GM21737 (cell line): ENCODE measurements around the gene ASPHD2.
A peak's percentile ranks its signal among the peaks of the same experiment; 100 is the strongest.
"Not testable (repeated sequence)": the region's sequence is repeated elsewhere in the genome, so short reads cannot be mapped to it uniquely, and the experiment has no call there.

Experiments used
- ATAC-seq: cut with Tn5 transposase; IDR thresholded peaks from one replicate; pipeline ENCODE4 v1.9.1; 2021; ENCODE audit warnings: mild to moderate bottlenecking, moderate library complexity; ENCODE audit not compliant: unreplicated experiment

ASPHD2 gene

GRCh38 chr22:26428515-26429457, at the start of gene ASPHD2:
TSS of gene ASPHD2 (plus strand) at chr22:26429260. CDS start at chr22:26433616, 4,356 bp downstream.
- peak; percentile 57 for ATAC-seq

DNA sequence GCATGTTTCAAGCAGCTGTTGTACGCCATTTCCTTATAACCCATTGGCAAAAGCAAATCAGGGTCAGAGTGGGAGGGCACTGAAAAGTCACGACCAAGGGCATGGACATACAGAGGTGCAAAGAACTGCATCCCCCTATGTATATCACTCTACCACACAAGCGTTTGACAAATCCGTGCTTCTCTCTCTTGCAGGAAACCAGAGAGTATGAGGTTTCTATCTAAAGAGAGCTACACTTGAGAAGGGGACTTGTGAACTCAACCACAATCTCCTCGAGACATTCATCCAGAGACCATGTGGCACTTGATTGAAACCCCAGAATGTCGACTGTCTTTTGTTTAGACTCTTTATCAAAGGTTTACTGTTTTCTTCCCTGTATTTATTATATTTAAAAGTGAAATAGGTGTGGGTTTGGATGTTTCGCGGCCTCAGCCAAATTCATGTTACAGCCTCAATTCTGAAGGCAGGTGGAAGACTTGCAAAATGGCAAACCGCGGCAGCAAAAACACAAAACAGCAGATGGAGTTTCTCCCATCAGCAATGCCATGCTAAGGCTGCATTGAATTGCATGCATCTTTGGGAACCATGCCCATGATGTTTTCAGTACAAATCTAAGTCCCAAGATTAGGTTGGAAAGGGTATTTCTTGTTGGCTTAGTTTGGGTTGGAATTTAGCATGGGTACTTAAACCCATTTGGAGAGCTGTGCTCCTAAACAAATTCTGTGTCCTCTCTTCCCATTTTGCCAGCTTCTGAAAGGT, 48.8 kb upstream of the ASPHD2 start:
- ATAC-seq = no peak

GRCh38 chr22:26382782-26383181, 46.3 kb upstream of the ASPHD2 start:
- no peak for ATAC-seq

DNA sequence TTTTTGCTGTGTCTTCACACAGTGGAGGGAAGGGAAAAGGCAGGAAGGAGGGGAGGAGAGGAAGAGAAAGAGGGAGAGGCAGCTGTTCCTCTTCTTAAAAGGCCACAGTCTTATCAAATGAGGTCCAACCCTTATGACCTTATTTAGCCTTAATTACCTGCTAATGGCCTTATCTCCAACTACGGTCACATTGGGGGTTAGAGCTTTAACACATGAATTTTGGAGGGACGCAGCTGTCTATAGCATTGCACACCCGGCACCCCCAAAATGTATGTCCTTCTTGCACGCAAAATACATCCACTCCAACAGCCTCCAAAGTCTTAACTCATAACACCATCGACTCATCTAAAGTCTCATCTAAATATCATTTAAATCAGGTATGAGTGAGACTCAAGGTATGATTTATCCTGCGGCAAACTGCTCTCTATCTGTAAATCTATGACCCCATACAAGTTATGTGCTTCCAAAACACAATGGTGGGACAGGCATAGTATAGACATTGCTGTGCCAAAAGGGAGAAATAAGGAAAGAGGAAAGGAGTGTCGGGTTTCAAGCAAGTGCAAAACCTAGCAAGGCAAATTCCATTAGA, 45.0 kb upstream of the ASPHD2 start:
- no peak for ATAC-seq

- ATAC-seq = no peak
Measured at GRCh38 chr22:26385164-26385563, 43.9 kb upstream of the ASPHD2 start.

DNA sequence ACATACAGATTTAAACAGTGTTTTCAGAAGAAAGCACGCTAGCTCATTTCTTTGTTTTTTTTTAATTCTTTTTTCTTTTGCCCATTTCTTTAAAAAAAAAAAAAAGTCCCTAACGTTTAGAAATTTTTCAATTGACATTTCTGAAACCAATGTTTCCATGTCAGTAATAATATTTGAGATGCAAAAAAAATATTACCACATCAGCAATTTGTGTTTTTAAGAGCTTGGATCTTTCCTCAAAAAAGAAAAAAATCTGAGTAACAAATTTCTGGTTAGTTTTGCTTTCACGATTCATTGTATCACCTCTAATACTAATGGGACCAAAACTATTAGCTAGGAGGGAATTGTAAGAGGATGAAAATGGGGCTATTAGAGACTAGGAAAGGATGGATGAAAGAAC, 39.9 kb upstream of the ASPHD2 start:
- no peak for ATAC-seq

GRCh38 chr22:26391091-26391490, 38.0 kb upstream of the ASPHD2 start:
- no peak for ATAC-seq

- no peak for ATAC-seq
Measured at GRCh38 chr22:26391623-26392022, 37.4 kb upstream of the ASPHD2 start.

GRCh38 chr22:26393929-26394328, 35.1 kb upstream of the ASPHD2 start:
- no peak for ATAC-seq

DNA sequence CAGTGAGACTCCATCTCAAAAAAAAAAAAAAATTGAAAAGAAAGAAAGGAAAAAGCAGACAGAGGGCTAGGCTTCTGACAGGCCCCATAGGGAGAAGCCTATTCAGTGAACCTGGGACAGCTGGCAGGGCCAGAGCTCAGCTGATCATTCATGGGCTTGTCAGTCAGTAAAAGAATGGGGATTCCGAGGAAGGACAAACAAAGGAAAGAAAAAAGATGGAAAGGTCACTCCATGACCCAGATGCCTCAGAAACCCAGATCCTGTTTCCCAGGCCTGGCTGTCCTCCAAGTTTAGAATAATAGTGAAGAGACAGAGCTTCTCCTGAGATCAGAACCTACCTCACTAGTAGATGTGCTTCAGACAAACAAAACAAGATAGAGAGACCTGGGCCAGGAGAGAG, 34.3 kb upstream of the ASPHD2 start:
- no peak for ATAC-seq

- no peak for ATAC-seq
Measured at GRCh38 chr22:26395926-26396325, 33.1 kb upstream of the ASPHD2 start.

DNA sequence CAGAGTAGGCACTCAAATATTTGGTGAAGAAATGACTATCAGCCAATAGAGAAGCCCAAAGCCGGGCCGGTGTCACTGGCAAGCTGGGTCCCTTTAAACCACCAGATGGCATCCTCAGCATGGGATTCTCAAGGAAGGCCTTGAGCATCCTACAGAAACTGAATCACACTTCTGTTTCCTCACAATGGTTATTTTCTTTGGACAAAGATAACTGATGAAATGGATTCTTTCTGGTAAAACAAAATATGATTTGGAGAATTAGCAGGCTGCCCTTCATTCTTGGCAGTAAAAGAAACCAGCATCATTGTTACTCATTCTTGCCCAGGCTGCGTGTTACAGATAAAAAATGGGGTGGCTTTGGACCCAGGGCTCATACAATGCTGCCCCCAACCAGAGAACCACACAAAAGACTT, 30.3 kb upstream of the ASPHD2 start:
- no peak for ATAC-seq

DNA sequence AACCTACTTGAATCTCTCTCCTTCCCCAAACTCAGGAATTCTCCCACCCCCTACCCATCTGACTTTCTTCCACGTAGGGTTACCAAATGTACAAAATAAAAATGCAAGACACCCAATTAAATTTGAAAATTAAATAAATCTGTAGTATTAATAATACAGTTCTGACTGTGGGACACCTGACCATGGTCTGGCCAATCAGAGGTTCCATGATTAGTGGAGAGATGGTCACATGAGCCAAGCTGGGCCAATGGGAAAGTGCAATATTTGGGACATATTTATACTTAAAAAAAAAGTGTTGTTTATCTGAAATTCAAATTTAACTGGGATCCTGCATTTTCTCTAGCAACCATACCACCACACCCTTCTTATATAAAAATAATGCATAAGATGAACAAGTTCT, 29.8 kb upstream of the ASPHD2 start:
- no peak for ATAC-seq

GRCh38 chr22:26401726-26402125, 27.3 kb upstream of the ASPHD2 start:
- no peak for ATAC-seq

- no peak for ATAC-seq
Measured at GRCh38 chr22:26404851-26405421, 24.1 kb upstream of the ASPHD2 start.

- ATAC-seq = no peak
Measured at GRCh38 chr22:26406118-26406517, 22.9 kb upstream of the ASPHD2 start.

DNA sequence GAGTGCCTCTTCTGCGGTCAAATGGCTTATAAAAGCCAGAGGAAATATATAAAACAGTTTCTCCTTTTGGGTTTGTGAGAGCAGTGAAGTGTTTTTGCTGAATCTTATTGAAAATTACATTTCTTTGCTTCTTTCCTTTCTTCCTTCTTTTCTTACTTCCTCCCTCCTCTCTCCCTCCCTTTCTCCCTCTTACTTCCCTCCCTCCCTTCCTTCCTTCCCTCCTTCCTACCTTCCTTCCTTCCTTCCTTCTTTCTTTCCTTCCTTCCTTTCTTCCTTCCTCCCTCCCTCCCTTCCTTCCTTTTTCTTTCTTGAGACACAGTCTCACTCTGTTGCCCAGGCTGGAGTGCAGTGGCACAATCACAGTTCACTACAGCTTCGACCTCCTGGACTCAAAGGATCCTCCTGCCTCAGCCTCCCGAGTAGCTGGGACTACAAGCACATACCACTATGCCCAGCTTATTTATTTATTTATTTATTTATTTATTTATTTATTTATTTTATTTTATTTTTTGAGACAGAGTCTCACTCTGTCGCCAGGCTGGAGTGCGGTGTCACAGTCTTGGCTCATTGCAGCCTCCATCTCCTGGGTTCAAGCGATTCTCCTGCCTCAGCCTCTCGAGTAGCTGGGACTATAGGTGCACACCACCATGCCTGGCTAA, 20.4 kb upstream of the ASPHD2 start:
- ATAC-seq = not testable (repeated sequence)

DNA sequence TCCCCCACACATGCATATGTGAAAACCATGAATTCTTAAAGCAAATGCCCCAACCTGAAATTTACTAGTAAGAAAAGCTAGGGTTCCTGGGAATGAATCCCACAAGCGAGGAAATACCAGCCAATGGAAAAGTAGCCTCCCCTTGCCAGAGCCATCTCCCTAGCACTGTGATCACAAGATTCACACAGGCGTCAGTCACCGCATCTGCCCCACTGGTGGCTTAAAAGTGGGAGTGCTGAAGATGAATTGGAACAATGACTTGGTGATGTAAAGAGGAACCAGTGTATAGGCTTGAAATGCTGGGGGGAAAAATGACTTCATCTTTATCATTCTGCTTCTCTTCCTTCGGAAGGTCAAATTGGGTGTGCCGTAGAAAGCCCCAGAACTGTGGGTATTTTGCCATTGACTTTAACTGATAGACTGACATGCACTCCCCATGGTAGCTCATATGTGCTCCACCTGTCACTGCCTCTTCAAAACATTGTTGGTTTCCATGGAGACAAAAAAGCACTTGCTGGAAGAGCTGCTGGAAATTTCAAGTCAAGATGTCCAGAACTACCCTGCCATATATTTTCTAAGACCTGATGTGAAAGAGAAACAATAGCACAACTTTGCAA, 19.2 kb upstream of the ASPHD2 start:
- ATAC-seq = no peak

GRCh38 chr22:26410386-26410785, 18.7 kb upstream of the ASPHD2 start:
- no peak for ATAC-seq

DNA sequence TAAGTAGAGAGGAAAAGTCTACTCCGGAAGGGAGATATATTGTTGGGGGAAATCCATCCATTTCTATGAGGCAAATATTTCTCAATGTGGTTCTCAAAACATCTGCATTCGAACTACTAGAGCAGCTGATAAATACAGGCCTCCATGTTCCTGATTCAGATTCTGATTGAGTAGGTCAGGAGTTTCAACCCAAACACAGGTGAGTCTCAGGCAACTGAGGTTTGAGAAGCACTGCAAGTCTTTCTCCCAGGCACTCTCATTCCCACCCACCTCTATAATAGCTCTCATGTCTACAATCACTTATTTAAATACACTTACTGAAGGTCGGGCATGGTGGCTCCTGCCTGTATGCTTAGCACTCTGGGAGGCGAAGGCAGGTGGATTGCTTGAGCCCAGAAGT, 14.7 kb upstream of the ASPHD2 start:
- no peak for ATAC-seq
